HG03520 (cell line): ENCODE data around the gene SYT17.
A peak's percentile ranks its signal among the peaks of the same experiment; 100 is the strongest.

Experiments
- ATAC-seq: cut with Tn5 transposase; IDR thresholded peaks from one replicate; pipeline ENCODE4 v1.9.1; 2021; ENCODE audit warnings: mild to moderate bottlenecking, moderate library complexity; ENCODE audit not compliant: unreplicated experiment

SYT17 gene

GRCh38 chr16:19210280-19210924 is 42.4 kb downstream of the SYT17 start:
- ATAC-seq: peak; percentile 60

GRCh38 chr16:19210968-19211367 is 42.9 kb downstream of the SYT17 start:
- ATAC-seq: peak; percentile 28

- no peak for ATAC-seq
These were observed 44.0 kb downstream of the SYT17 start for GRCh38 chr16:19212059-19212458.

GRCh38 chr16:19213885-19214284 is 45.8 kb downstream of the SYT17 start:
- ATAC-seq: no peak

- no peak for ATAC-seq
These were observed 47.7 kb downstream of the SYT17 start for GRCh38 chr16:19215705-19216104.

- no peak for ATAC-seq
These were observed 50.5 kb downstream of the SYT17 start for GRCh38 chr16:19218581-19218980.

- no peak for ATAC-seq
These were observed 51.8 kb downstream of the SYT17 start for GRCh38 chr16:19219836-19220235.

GRCh38 chr16:19223235-19224170 is 55.5 kb downstream of the SYT17 start:
- no peak for ATAC-seq

GRCh38 chr16:19225651-19226050 is 57.6 kb downstream of the SYT17 start:
- no peak for ATAC-seq

- no peak for ATAC-seq
These were observed 59.6 kb downstream of the SYT17 start for GRCh38 chr16:19227643-19228042.

GRCh38 chr16:19228052-19228451 is 60.0 kb downstream of the SYT17 start:
- ATAC-seq: no peak

- no peak for ATAC-seq
These were observed 60.5 kb downstream of the SYT17 start for GRCh38 chr16:19228575-19228974.

GRCh38 chr16:19230575-19230974 is 62.5 kb downstream of the SYT17 start:
- ATAC-seq: no peak

GRCh38 chr16:19231881-19232280 is 63.8 kb downstream of the SYT17 start:
- ATAC-seq: no peak

GRCh38 chr16:19232988-19233387 is 64.9 kb downstream of the SYT17 start:
- ATAC-seq: no peak

- no peak for ATAC-seq
These were observed 67.4 kb downstream of the SYT17 start for GRCh38 chr16:19235478-19235877.

- no peak for ATAC-seq
These were observed 67.8 kb downstream of the SYT17 start for GRCh38 chr16:19235886-19236285.

GRCh38 chr16:19236561-19237209 is 68.6 kb downstream of the SYT17 start:
- no peak for ATAC-seq

- no peak for ATAC-seq
These were observed 70.4 kb downstream of the SYT17 start for GRCh38 chr16:19238406-19238805.

- no peak for ATAC-seq
These were observed 71.6 kb downstream of the SYT17 start for GRCh38 chr16:19239511-19240155.

- no peak for ATAC-seq
These were observed 72.5 kb downstream of the SYT17 start for GRCh38 chr16:19240494-19240893.
